Keratinocyte (primary cell): ENCODE data around the gene WFDC10B. TPM values are rescaled to one million over a fixed set of nuclear protein-coding genes. Genes with fewer than 3 reads are reported as not detected.

Source experiments
- DNase-seq: peaks from one replicate; pipeline ENCODE4 v3.0.0-alpha.2; 2011; ENCODE audit warnings: low read depth, missing footprints, low spot score
- FAIRE-seq: peaks from 2 replicates; lab custom pipeline; 2011; peaks lifted over from hg19 to GRCh38; lab: Jason Lieb, UNC
- H2AFZ ChIP-seq: 2 replicates; pipeline ENCODE4 v1.6.0; 2012; ENCODE audit warnings: low read length, control low read depth, inconsistent platforms; ENCODE audit not compliant: control insufficient read depth
- H3K27ac ChIP-seq: 2 replicates; pipeline ENCODE4 v1.5.1; 2011; ENCODE audit warnings: low read length; ENCODE audit not compliant: control insufficient read depth, insufficient read depth
- H3K27me3 ChIP-seq: 3 replicates; pipeline ENCODE4 v1.6.0; 2011; ENCODE audit warnings: low read length; ENCODE audit not compliant: control insufficient read depth, insufficient read depth; ENCODE audit errors: extremely low read depth
- H3K36me3 ChIP-seq, 2 experiments: 2 replicates in 1 of 2; 3 replicates in 1 of 2; pipeline ENCODE4 v1.5.1; 2011; ENCODE audit warnings: low read length in 2 of 2, mild to moderate bottlenecking in 1 of 2; ENCODE audit not compliant: control insufficient read depth in 2 of 2, insufficient read depth in 2 of 2; ENCODE audit errors: extremely low read depth in 1 of 2
- H3K4me1 ChIP-seq: 3 replicates; pipeline ENCODE4 v1.5.1; 2011; ENCODE audit warnings: low read length; ENCODE audit not compliant: control insufficient read depth, insufficient read depth; ENCODE audit errors: extremely low read depth
- H3K4me2 ChIP-seq: 3 replicates; pipeline ENCODE4 v1.6.0; 2011; ENCODE audit warnings: low read depth, low read length; ENCODE audit not compliant: control insufficient read depth, insufficient read depth; ENCODE audit errors: extremely low read depth
- H3K4me3 ChIP-seq, 3 experiments: fragments of 200-600 bp in 1 of 3; sonication (generic) in 1 of 3; 2 replicates in 2 of 3; 3 replicates in 1 of 3; pipeline ENCODE4 v1.5.1; 2011 to 2016; ENCODE audit warnings: low read length in 3 of 3, mild to moderate bottlenecking in 3 of 3, control low read depth in 2 of 3, inconsistent platforms in 1 of 3, low read depth in 1 of 3, mixed read lengths in 1 of 3, mixed run types in 1 of 3, moderate library complexity in 1 of 3; ENCODE audit not compliant: control insufficient read depth in 2 of 3, insufficient read depth in 2 of 3; ENCODE audit errors: extremely low read depth in 1 of 3
- H3K79me2 ChIP-seq: 2 replicates; pipeline ENCODE4 v1.6.0; 2012; ENCODE audit warnings: low read length; ENCODE audit not compliant: control insufficient read depth, insufficient read depth
- H3K9ac ChIP-seq: 3 replicates; pipeline ENCODE4 v1.6.0; 2011; ENCODE audit warnings: low read length; ENCODE audit not compliant: control insufficient read depth, insufficient read depth; ENCODE audit errors: extremely low read depth
- H3K9me1 ChIP-seq: 3 replicates; pipeline ENCODE4 v1.6.0; 2011; ENCODE audit warnings: low read length; ENCODE audit not compliant: control insufficient read depth, insufficient read depth; ENCODE audit errors: extremely low read depth
- H3K9me3 ChIP-seq: 2 replicates; pipeline ENCODE4 v1.5.1; 2012; ENCODE audit warnings: low read depth, low read length; ENCODE audit not compliant: control insufficient read depth
- H4K20me1 ChIP-seq: 3 replicates; pipeline ENCODE4 v1.6.0; 2011; ENCODE audit warnings: low read length; ENCODE audit not compliant: control insufficient read depth, insufficient read depth; ENCODE audit errors: extremely low read depth
- EZH2 ChIP-seq: IDR thresholded peaks from one replicate; pipeline ENCODE4 v1.6.1; 2012; ENCODE audit warnings: inconsistent platforms, mild to moderate bottlenecking, low read length, moderate library complexity
- dilution Hi-C: fragments of 300-500 bp; cut with MboI; formaldehyde crosslinking; loops from one replicate; pipeline ENCODE4 v1.7.0; 2020; ENCODE audit warnings: low sequenced_read_pairs; ENCODE audit not compliant: extremely low pct_ligation_motif_present
- polyA plus RNA-seq, 5 experiments: library from polyadenylated mRNA; depleted of rRNA in 3 of 5; stranded (reverse) in 3 of 5; stranded (forward) in 1 of 5; unstranded in 1 of 5; fragments of >200 nt; gene quantifications; 1 replicate in 1 of 5; 2 replicates in 3 of 5; 3 replicates in 1 of 5; pipeline versions ENCODE4 v1.2.1 to v1.2.3, GENCODE V29; 2011 to 2012; ENCODE audit warnings: missing spikeins in 2 of 5, low read depth in 1 of 5, low replicate concordance in 1 of 5
- TF ChIP-seq, protein P1 (sequence below), 3 experiments: IDR thresholded peaks in 1 of 3; conservative IDR thresholded peaks in 1 of 3; optimal IDR thresholded peaks in 1 of 3; 2 replicates in 2 of 3; 3 replicates in 1 of 3; pipeline versions ENCODE3 to v1.5.1; 2011; ENCODE audit warnings: low read length in 3 of 3, mild to moderate bottlenecking in 3 of 3, moderate library complexity in 2 of 3, control low read depth in 1 of 3, inconsistent platforms in 1 of 3; ENCODE audit not compliant: insufficient read depth in 2 of 3; ENCODE audit errors: extremely low read depth in 1 of 3

WFDC10B gene
- polyA plus RNA-seq, 1 donor (not counting 4 experiments of a cell fraction or from before 2014, with no cell fraction given), result not detected

DNA sequence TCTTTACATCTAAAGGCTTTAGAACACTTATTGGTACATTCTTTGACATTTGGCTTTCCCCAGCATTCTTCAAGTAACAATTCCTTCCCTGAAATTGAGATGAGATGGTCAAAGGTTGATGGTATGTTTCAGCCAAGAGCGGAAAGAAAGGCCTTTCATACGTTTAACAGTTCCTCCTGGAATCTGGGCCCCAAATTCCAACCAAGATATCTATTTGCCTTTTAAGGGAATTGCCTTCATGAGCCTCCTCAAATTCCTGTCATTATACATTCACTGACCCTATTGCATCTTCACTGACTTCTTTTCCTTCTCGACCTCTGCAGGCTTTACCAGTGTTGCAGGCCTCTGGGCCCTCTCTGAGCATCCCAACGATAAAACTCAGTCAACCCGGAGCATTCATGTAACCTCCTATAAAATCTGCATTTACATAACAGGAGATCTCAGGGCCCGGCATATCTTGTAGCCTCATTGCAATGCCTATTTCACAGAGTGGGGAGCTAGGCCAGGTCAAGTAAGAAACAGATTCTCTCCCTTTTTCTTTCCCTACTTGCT is 55.4 kb downstream of the WFDC10B start:
- Histone ChIP-seq H2AFZ (no peak overlapping the region), H4K20me1 (no peaks in the 10 kb centered on the region), H3K4me2 (no peak overlapping the region), H3K79me2 (no peaks in the 10 kb centered on the region), H3K9me3 (no peaks in the 10 kb centered on the region), H3K9ac (no peak overlapping the region), H3K9me1 (no peaks in the 10 kb centered on the region), H3K36me3 (no peaks in the 10 kb centered on the region), H3K27me3 (no peaks in the 10 kb centered on the region), H3K4me3 (no peak overlapping the region), H3K4me1 (no peaks in the 10 kb centered on the region), H3K27ac (no peak overlapping the region)
- dilution Hi-C loops, result no loop called here
- DNase-seq (no peak), FAIRE-seq (no peak)
- TF ChIP-seq, protein P1, sequence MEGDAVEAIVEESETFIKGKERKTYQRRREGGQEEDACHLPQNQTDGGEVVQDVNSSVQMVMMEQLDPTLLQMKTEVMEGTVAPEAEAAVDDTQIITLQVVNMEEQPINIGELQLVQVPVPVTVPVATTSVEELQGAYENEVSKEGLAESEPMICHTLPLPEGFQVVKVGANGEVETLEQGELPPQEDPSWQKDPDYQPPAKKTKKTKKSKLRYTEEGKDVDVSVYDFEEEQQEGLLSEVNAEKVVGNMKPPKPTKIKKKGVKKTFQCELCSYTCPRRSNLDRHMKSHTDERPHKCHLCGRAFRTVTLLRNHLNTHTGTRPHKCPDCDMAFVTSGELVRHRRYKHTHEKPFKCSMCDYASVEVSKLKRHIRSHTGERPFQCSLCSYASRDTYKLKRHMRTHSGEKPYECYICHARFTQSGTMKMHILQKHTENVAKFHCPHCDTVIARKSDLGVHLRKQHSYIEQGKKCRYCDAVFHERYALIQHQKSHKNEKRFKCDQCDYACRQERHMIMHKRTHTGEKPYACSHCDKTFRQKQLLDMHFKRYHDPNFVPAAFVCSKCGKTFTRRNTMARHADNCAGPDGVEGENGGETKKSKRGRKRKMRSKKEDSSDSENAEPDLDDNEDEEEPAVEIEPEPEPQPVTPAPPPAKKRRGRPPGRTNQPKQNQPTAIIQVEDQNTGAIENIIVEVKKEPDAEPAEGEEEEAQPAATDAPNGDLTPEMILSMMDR (optimal IDR thresholded peaks at IDR 0.05 in 1 of 3, IDR thresholded peaks at IDR 0.05 in 1 of 3, conservative IDR thresholded peaks at IDR 0.05 in 1 of 3; ENCODE audit: extremely low read depth in 1 of 3, insufficient read depth in 2 of 3, low read length in 3 of 3), result no peak

DNA sequence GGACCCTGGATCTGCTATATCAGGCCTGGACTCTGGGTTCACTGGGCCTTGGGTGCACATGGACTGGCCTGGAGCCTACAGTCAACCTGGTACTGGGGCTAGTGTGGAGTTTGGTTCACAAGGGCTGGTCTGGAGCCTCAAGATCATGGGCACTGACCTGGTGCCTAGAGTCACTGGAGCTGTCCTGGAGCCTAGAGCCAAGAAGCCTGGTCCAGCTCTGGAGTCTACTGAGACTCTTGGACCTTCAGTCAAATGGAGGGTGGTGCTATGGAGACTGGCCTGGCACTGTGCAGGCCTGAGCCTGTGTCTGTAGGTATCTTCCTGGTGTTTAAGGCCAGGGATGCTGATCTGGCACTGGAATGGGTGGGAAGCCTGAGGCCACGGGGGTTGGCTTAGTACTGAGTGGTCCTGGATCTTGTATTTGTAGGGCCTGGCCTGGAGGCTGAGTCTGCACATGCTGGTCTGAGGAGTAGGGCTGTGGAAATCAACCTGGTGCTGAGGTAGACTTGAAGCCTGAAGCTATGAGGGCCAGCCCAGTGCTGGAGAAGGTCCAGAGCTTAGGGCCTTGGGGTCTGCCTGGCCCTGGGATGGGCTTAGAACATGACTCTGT is 57.3 kb downstream of the WFDC10B start:
- no peak for TF ChIP-seq EZH2
- TF ChIP-seq, protein P1 (optimal IDR thresholded peaks at IDR 0.05 in 1 of 3, IDR thresholded peaks at IDR 0.05 in 1 of 3, conservative IDR thresholded peaks at IDR 0.05 in 1 of 3; ENCODE audit: extremely low read depth in 1 of 3, insufficient read depth in 2 of 3, low read length in 3 of 3), result no peak
- Histone ChIP-seq H3K27me3 (no peaks in the 10 kb centered on the region), H3K79me2 (no peaks in the 10 kb centered on the region), H3K27ac (no peak overlapping the region), H2AFZ (no peak overlapping the region), H3K4me2 (no peak overlapping the region), H3K4me3 (no peak overlapping the region), H3K9me1 (no peaks in the 10 kb centered on the region), H4K20me1 (no peaks in the 10 kb centered on the region), H3K36me3 (no peaks in the 10 kb centered on the region), H3K9ac (no peak overlapping the region), H3K4me1 (no peaks in the 10 kb centered on the region), H3K9me3 (no peaks in the 10 kb centered on the region)
- DNase-seq (no peak), FAIRE-seq (no peak)
- dilution Hi-C loops, result no loop called here
